Esophagus squamous epithelium (tissue), 4 donors: Measurements from ENCODE around the gene CCIN. TPM values are rescaled to one million over a fixed set of nuclear protein-coding genes. Genes with fewer than 3 reads are reported as not detected.

ENCODE experiments used
- total RNA-seq, 4 donors: library from RNA; depleted of rRNA; stranded (reverse); fragments of >200 nt; gene quantifications; one replicate each; pipeline ENCODE4 v1.1.0, GENCODE V29; 2016

The CCIN gene
- total RNA-seq, 4 donors from 2014 or later = 0.13 TPM; not detected in 3

Other genes with a start within 250 kb of the CCIN start
- gene OR2S2, start 211.2 kb upstream of the CCIN start, total RNA-seq = not detected
- 10 to 100 TPM in 1 of 4 donors, 1 to 10 TPM in 1, under 1 TPM in 2; 0.23 to 16.2 (median 1.9) TPM for gene RECK, start 132.5 kb upstream of the CCIN start, total RNA-seq
- gene GLIPR2, start 32.7 kb upstream of the CCIN start, total RNA-seq = 10 to 100 TPM in 1 of 4 donors, 1 to 10 TPM in 2, under 1 TPM in 1; 0.61 to 13.4 (median 6.0) TPM
- gene CLTA, start 21.5 kb downstream of the CCIN start, total RNA-seq = 100 to 1,000 TPM; 165 to 215 (median 167) TPM
- 10 to 100 TPM; 11.9 to 28.9 (median 16.7) TPM for gene GNE, start 89.1 kb downstream of the CCIN start, total RNA-seq
- 10 to 100 TPM; 11.1 to 25.9 (median 13.5) TPM for gene RNF38, start 230.9 kb downstream of the CCIN start, total RNA-seq